Right lobe of liver (tissue), 6 donors: ENCODE data around the gene ZNF189. TPM values are rescaled to one million over a fixed set of nuclear protein-coding genes. Genes with fewer than 3 reads are reported as not detected.

Source experiments
- ATAC-seq, 4 donors: fragments of 200-7000 bp; cut with Tn5 transposase; one replicate each; pipeline ENCODE4 v1.9.1; 2020; ENCODE audit warnings: mild to moderate bottlenecking in 4 of 4, moderate library complexity in 4 of 4
- DNase-seq, 3 donors: peaks; one replicate each; pipeline ENCODE4 v3.0.0-alpha.2; 2020
- H3K27ac ChIP-seq, 3 donors: fragments of 200-600 bp; one replicate each; pipeline ENCODE4 v1.8.0; 2022
- H3K27me3 ChIP-seq, 2 donors: fragments of 200-600 bp; one replicate each; pipeline ENCODE4 v1.8.0; 2022
- H3K36me3 ChIP-seq, 4 donors: fragments of 200-600 bp; sonication (generic) in 1 of 4; one replicate each; pipeline versions ENCODE4 v1.5.1 to v1.8.0; 2017 to 2022; ENCODE audit warnings: control low read depth in 1 of 4
- H3K4me1 ChIP-seq, 4 donors: fragments of 200-600 bp; sonication (generic) in 1 of 4; one replicate each; pipeline versions ENCODE4 v1.5.1 to v1.8.0; 2017 to 2022; ENCODE audit warnings: control low read depth in 1 of 4
- H3K4me3 ChIP-seq, 3 donors: fragments of 200-600 bp; one replicate each; pipeline ENCODE4 v1.8.0; 2022
- H3K9me3 ChIP-seq, 4 donors: fragments of 200-600 bp; sonication (generic) in 1 of 4; one replicate each; pipeline versions ENCODE4 v1.5.1 to v1.8.0; 2017 to 2022; ENCODE audit warnings: control low read depth in 1 of 4
- POLR2A ChIP-seq: fragments of 450-650 bp; IDR thresholded peaks from one replicate; pipeline ENCODE4 v1.6.1; 2017; ENCODE audit warnings: antibody characterized with exemption, mild to moderate bottlenecking
- WGBS: methylation state at CpG from one replicate; pipeline ENCODE4 v1.1.6; 2018; ENCODE audit warnings: low coverage, low lambda C conversion rate; ENCODE audit not compliant: insufficient coverage; ENCODE audit errors: missing lambda C conversion rate; 5-methylcytosine and 5-hydroxymethylcytosine counted together
- intact Hi-C, 2 donors: fragments of 100-400 bp; cut with DNase I; formaldehyde crosslinking; loops; one replicate each; pipeline versions ENCODE4 v1.11.2 to v1.14.1; 2022
- long read RNA-seq: library from polyadenylated mRNA; unstranded; transcript quantifications from one replicate; pipeline ENCODE4 v2.0.0, GENCODE V29; 2019
- total RNA-seq, 6 experiments: library from RNA; depleted of rRNA in 2 of 6; stranded (reverse); fragments of >200 nt in 2 of 6; fragmentation: NEBNext Ultra II Directional in 3 of 6; extraction: Animal tissue kit (Norgen Biotek cat#: 25700) in 3 of 6; gene quantifications; one replicate each; pipeline versions ENCODE4 v1.1.0 to v1.2.4, GENCODE V29; 2016 to 2023
- TF ChIP-seq, protein P1 (sequence below), 4 donors: fragments of 200-600 bp in 3 of 4; fragments of 450-650 bp in 1 of 4; IDR thresholded peaks; one replicate each; pipeline versions ENCODE4 v1.5.1 to v1.8.0; 2016 to 2022; ENCODE audit warnings: antibody characterized with exemption in 4 of 4, mild to moderate bottlenecking in 2 of 4
- donor health status: DM: no; HTN: yes; CAD: no.
- donor health status: DM: no; HTN: no; CAD: no.
- donor health status: DM: no; HTN: no; CAD: no.
- donor health status: DM: no; HTN: yes; CAD: no.
- donor health status: DM: no; HTN: yes; CAD: no.

ZNF189 gene
- total RNA-seq = 1 to 10 TPM; 5.7 to 9.7 (median 8.2) TPM
- long read RNA-seq, partial matches to known transcripts = 0 of 1 reads
- long read RNA-seq, other reads (novel, unspliced or antisense) = 1 of 1 reads

DNA sequence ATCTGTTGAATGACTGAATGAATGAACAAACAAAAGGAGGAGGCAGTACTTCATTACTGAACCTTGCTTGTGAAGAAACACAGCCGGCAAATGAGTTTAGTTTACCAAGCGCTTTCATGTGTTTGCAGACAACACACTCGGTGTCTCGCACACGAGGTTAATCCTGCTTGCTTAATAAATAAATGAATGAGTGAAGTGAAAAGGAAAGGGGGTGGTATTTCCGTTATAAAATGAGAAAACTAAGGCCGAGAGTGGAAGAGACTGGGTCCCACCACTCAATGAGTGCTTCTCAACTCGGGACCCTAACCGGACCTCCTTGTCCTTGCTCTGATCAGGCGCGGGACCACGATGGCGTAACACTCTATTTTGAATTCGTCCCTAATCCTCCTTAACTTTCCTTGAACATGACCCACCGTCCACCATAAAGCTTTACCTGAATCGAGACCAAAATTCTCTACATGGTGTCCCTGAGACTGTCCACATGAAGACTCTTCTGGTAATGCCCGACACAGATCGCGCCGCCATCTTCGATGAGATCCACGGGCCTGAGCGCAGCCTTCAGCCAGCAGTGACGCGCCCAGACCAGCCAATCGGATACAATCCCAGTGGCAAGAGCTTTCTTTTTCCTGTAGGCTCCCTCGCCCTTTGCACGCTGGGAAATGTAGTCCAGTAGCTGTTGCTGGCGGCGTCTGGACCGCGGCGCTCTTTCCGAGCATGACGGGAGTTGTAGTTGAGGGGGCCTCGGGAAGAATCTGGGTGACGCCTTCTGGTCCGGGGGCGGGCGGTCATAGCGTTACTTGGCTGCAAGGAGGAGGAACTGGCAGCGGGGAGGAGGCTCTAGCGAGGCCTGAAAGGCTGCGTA lies at the start of gene ZNF189, which contains the start of gene MRPL50:
TSS of gene ZNF189 (plus strand) at position 784 of the 862 bp plus-strand sequence. CDS start 306 bp downstream, outside the sequence.
TSS of gene MRPL50 (minus strand) at position 551 of the 862 bp plus-strand sequence. CDS start at position 525, 26 bp downstream.
- H3K4me1 ChIP-seq = peaks cover 0 to 34% (median 3%) of the 10 kb centered on the region in 4 donors
- peaks cover 0 to 27% (median 18%) of the 10 kb centered on the region in 4 donors for H3K36me3 ChIP-seq
- no peaks in the 10 kb centered on the region for H3K9me3 ChIP-seq
- ATAC-seq = peak; percentile 95 to 98 (median 97)
- peak within 1 kb of the TSS; percentile 83 to 89 (median 86) for H3K27ac ChIP-seq
- DNase-seq = peak; percentile 98 to 99 (median 99)
- intact Hi-C loops = no loop called here
- H3K4me3 ChIP-seq = peak within 1 kb of the TSS; percentile 54 to 66 (median 64)
- H3K27me3 ChIP-seq = no peaks in the 10 kb centered on the region
- TF ChIP-seq, protein P1, sequence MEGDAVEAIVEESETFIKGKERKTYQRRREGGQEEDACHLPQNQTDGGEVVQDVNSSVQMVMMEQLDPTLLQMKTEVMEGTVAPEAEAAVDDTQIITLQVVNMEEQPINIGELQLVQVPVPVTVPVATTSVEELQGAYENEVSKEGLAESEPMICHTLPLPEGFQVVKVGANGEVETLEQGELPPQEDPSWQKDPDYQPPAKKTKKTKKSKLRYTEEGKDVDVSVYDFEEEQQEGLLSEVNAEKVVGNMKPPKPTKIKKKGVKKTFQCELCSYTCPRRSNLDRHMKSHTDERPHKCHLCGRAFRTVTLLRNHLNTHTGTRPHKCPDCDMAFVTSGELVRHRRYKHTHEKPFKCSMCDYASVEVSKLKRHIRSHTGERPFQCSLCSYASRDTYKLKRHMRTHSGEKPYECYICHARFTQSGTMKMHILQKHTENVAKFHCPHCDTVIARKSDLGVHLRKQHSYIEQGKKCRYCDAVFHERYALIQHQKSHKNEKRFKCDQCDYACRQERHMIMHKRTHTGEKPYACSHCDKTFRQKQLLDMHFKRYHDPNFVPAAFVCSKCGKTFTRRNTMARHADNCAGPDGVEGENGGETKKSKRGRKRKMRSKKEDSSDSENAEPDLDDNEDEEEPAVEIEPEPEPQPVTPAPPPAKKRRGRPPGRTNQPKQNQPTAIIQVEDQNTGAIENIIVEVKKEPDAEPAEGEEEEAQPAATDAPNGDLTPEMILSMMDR (IDR thresholded peaks at IDR 0.05) = no peak
- peak; percentile 88 for TF ChIP-seq POLR2A
- WGBS = 0% methylated on average over 33 of the region's 44 CpGs

DNA sequence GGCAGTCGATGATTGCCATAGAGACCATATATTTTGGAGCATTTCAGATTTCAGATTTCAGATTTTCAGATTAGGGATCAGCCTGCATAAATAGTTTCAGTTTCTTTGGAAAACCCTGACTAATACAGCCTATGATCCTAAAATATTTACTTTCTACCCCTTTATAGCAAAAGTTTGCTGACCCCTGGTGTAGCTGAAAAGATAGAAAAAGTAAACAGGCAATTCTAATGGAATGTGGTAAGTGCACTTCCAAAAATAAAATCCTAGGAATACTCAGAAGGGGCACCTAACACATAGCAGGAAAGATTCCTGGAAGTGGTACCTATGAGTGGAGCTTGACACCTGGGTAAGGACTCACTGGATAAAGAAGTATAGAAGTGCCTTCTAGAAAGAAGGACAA lies 48.4 kb upstream of the ZNF189 start:
- H3K9me3 ChIP-seq = no peaks in the 10 kb centered on the region
- no peak overlapping the region for H3K4me3 ChIP-seq
- peaks cover 0 to 50% (median 16%) of the 10 kb centered on the region in 4 donors for H3K4me1 ChIP-seq
- ATAC-seq (peak; percentile 42 to 59 (median 58)), DNase-seq (no peak)
- TF ChIP-seq, protein P1 (IDR thresholded peaks at IDR 0.05) = peak in 1 of 4 donors; percentile 12
- TF ChIP-seq POLR2A = no peak
- no peaks in the 10 kb centered on the region for H3K36me3 ChIP-seq
- H3K27ac ChIP-seq = peak overlapping the region; percentile 64 to 75 (median 67)
- intact Hi-C loops = no loop called here
- no peaks in the 10 kb centered on the region for H3K27me3 ChIP-seq
- WGBS = 35% methylated on average over 1 of the region's 1 CpG

DNA sequence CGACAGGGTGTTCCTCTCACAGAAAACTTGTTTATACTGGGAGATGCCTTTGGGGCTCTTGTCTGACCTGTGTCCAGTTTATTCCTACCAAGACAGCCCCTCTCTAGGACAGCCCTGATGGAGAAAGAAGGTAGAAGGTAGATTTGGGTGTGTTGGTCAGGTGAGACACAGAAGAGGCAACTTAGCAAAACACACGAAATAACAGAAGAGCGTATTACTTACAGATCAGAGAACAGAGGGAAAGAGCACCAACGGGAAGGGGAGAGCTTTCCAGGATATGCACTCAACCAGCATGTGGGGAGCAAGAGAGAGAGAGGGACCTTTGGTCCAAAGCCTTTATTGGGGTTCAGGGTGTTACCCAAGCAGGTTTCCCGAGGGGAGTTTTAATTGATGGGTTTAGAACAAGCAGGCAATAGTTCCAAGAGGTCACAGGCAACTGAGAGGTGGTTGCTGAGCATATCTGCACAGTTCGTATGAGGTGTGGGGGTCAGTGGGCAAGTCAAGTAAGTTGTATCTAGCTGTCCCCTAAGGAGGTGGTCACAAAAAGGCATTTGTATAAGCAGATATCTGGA lies 45.7 kb upstream of the ZNF189 start:
- ATAC-seq (no peak), DNase-seq (no peak)
- no peak for TF ChIP-seq POLR2A
- TF ChIP-seq, protein P1 (IDR thresholded peaks at IDR 0.05) = no peak
- H3K27ac ChIP-seq = peak overlapping the region; percentile 71 to 83 (median 75)
- no peaks in the 10 kb centered on the region for H3K9me3 ChIP-seq
- intact Hi-C loops = no loop called here
- no peaks in the 10 kb centered on the region for H3K27me3 ChIP-seq
- H3K4me3 ChIP-seq = no peak overlapping the region
- peaks cover 0 to 55% (median 16%) of the 10 kb centered on the region in 4 donors for H3K4me1 ChIP-seq
- H3K36me3 ChIP-seq = no peaks in the 10 kb centered on the region
- WGBS = 57% methylated on average over 6 of the region's 6 CpGs

DNA sequence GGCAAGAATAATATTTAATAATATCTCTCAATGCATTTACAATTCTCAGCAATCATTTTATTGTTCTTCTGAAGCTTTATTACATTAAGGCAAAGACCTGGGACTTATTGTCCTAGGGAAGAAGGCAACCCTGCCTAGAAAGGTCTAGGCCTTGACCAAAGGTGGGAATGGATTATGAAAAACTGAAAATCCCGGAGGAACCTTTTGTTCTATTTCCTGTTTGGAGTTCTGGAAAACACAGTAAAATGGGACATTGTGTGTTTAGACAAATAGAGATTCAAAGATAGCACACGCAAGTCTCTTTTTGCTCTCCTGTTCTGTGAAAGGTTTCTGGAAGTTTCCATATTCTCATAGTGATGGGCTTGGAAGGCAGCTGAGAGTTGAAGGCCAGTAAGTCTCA lies 45.0 kb upstream of the ZNF189 start:
- WGBS = 36% methylated on average over 2 of the region's 2 CpGs
- intact Hi-C loops = no loop called here
- H3K27ac ChIP-seq = peak overlapping the region; percentile 71 to 83 (median 75)
- H3K4me3 ChIP-seq = no peak overlapping the region
- peaks cover 0 to 57% (median 16%) of the 10 kb centered on the region in 4 donors for H3K4me1 ChIP-seq
- no peak for TF ChIP-seq POLR2A
- TF ChIP-seq, protein P1 (IDR thresholded peaks at IDR 0.05) = no peak
- H3K27me3 ChIP-seq = no peaks in the 10 kb centered on the region
- no peaks in the 10 kb centered on the region for H3K9me3 ChIP-seq
- DNase-seq (no peak), ATAC-seq (peak in 3 of 4 donors; percentile 4 to 32 (median 9))
- no peaks in the 10 kb centered on the region for H3K36me3 ChIP-seq
